CD14-positive monocyte (primary cell): ENCODE data around the gene ACSL6. TPM values are rescaled to one million over a fixed set of nuclear protein-coding genes. Genes with fewer than 3 reads are reported as not detected.
A peak's percentile ranks its signal among the peaks of the same experiment; 100 is the strongest.

Experiments
- DNase-seq, 3 donors: peaks; one replicate each; pipeline ENCODE4 v3.0.0-alpha.2; 2011 to 2022
- H2AFZ ChIP-seq: 2 replicates; pipeline ENCODE4 v1.6.0; 2012; ENCODE audit warnings: mild to moderate bottlenecking, low read depth, low read length, inconsistent platforms; ENCODE audit not compliant: insufficient read depth, poor library complexity, severe bottlenecking
- H3K27ac ChIP-seq, 2 donors: 1 replicate in 1 of 2; 2 replicates in 1 of 2; pipeline ENCODE4 v1.5.1; 2012 to 2013; ENCODE audit warnings: low read length in 2 of 2, control low read depth in 1 of 2, inconsistent platforms in 1 of 2, low read depth in 1 of 2, mild to moderate bottlenecking in 1 of 2
- H3K27me3 ChIP-seq, 2 donors: one replicate each; pipeline versions ENCODE4 v1.6.0 to v1.6.1; 2011 to 2013; ENCODE audit warnings: low read length in 2 of 2; ENCODE audit not compliant: control insufficient read depth in 2 of 2, insufficient read depth in 2 of 2
- H3K36me3 ChIP-seq, 2 donors: replicated peaks in 1 of 2; 1 replicate in 1 of 2; 2 replicates in 1 of 2; pipeline versions ENCODE4 v1.5.1 to v1.6.1; 2012 to 2013; ENCODE audit warnings: low read length in 2 of 2, control low read depth in 1 of 2, inconsistent platforms in 1 of 2, mild to moderate bottlenecking in 1 of 2; ENCODE audit not compliant: insufficient read depth in 2 of 2, control insufficient read depth in 1 of 2
- H3K4me1 ChIP-seq, 2 donors: 1 replicate in 1 of 2; 2 replicates in 1 of 2; pipeline versions ENCODE4 v1.5.1 to v1.6.1; 2012 to 2013; ENCODE audit warnings: low read length in 2 of 2, control low read depth in 1 of 2, inconsistent platforms in 1 of 2, mild to moderate bottlenecking in 1 of 2, moderate library complexity in 1 of 2; ENCODE audit not compliant: insufficient read depth in 2 of 2, control insufficient read depth in 1 of 2
- H3K4me2 ChIP-seq: replicated peaks from 2 replicates; pipeline ENCODE3; 2012; ENCODE audit warnings: low read length, moderate library complexity, mild to moderate bottlenecking; ENCODE audit not compliant: poor library complexity, severe bottlenecking; ENCODE audit errors: extremely low read depth
- H3K4me3 ChIP-seq, 3 experiments: fragments of 200-600 bp in 1 of 3; sonication (generic) in 1 of 3; replicated peaks in 1 of 3; 1 replicate in 2 of 3; 2 replicates in 1 of 3; pipeline ENCODE4 v1.5.1; 2011 to 2013; ENCODE audit warnings: low read length in 3 of 3, mild to moderate bottlenecking in 3 of 3, control low read depth in 2 of 3, low read depth in 2 of 3, inconsistent platforms in 1 of 3, moderate library complexity in 1 of 3
- H3K79me2 ChIP-seq: 2 replicates; pipeline ENCODE4 v1.6.0; 2012; ENCODE audit warnings: mild to moderate bottlenecking, control low read depth, inconsistent platforms, low read length, moderate library complexity; ENCODE audit not compliant: insufficient read depth
- H3K9ac ChIP-seq: 2 replicates; pipeline ENCODE4 v1.6.0; 2017; ENCODE audit warnings: low read length, mild to moderate bottlenecking; ENCODE audit not compliant: insufficient read depth, poor library complexity, severe bottlenecking
- H3K9me3 ChIP-seq, 2 donors: replicated peaks in 1 of 2; 1 replicate in 1 of 2; 2 replicates in 1 of 2; pipeline versions ENCODE4 v1.5.1 to v1.6.1; 2012 to 2013; ENCODE audit warnings: low read length in 2 of 2, control low read depth in 1 of 2; ENCODE audit not compliant: control insufficient read depth in 1 of 2, insufficient read depth in 1 of 2
- H4K20me1 ChIP-seq: 2 replicates; pipeline ENCODE4 v1.6.0; 2012; ENCODE audit warnings: mild to moderate bottlenecking, low read length, control low read depth, moderate library complexity; ENCODE audit not compliant: insufficient read depth
- H3K27ac Mint-ChIP-seq, 7 donors: one replicate each; pipeline ENCODE4 v1.8.0; 2020; ENCODE audit warnings: mild to moderate bottlenecking in 7 of 7, mixed read lengths in 7 of 7, moderate library complexity in 6 of 7, inconsistent platforms in 2 of 7
- H3K27me3 Mint-ChIP-seq, 3 donors: one replicate each; pipeline ENCODE4 v1.8.0; 2021 to 2022; ENCODE audit warnings: low read depth in 3 of 3, mild to moderate bottlenecking in 3 of 3, mixed read lengths in 3 of 3, moderate library complexity in 3 of 3, inconsistent platforms in 1 of 3
- H3K36me3 Mint-ChIP-seq, 2 donors: one replicate each; pipeline ENCODE4 v1.8.0; 2020; ENCODE audit warnings: mixed read lengths in 2 of 2, inconsistent platforms in 1 of 2, mild to moderate bottlenecking in 1 of 2
- H3K4me1 Mint-ChIP-seq: one replicate; pipeline ENCODE4 v1.8.0; 2020; ENCODE audit warnings: mild to moderate bottlenecking, mixed read lengths
- H3K4me3 Mint-ChIP-seq, 2 donors: one replicate each; pipeline ENCODE4 v1.8.0; 2020; ENCODE audit warnings: mild to moderate bottlenecking in 2 of 2, mixed read lengths in 2 of 2, moderate library complexity in 1 of 2
- H3K9me3 Mint-ChIP-seq, 7 donors: one replicate each; pipeline ENCODE4 v1.8.0; 2020 to 2022; ENCODE audit warnings: mixed read lengths in 7 of 7, mild to moderate bottlenecking in 6 of 7, moderate library complexity in 6 of 7, inconsistent platforms in 2 of 7
- CTCF ChIP-seq: fragments of 200-600 bp; IDR thresholded peaks from one replicate; pipeline ENCODE4 v1.8.0; 2022; ENCODE audit warnings: antibody characterized with exemption, mild to moderate bottlenecking
- WGBS: methylation state at CpG from one replicate; pipeline ENCODE4 v1.1.5; 2013; ENCODE audit warnings: missing lambda C conversion rate; ENCODE audit not compliant: insufficient coverage; 5-methylcytosine and 5-hydroxymethylcytosine counted together
- intact Hi-C, 2 donors: fragments of 100-400 bp; cut with micrococcal nuclease; formaldehyde crosslinking; loops; one replicate each; pipeline versions ENCODE4 v1.15.0 to v1.15.1; 2023
- polyA plus RNA-seq, 3 donors: library from polyadenylated mRNA; depleted of rRNA in 1 of 3; unstranded in 2 of 3; stranded (reverse) in 1 of 3; fragments of 300-500 nt in 2 of 3; fragments of >200 nt in 1 of 3; fragmentation: Illumina TruSeq in 2 of 3; gene quantifications; 1 replicate in 2 of 3; 2 replicates in 1 of 3; pipeline ENCODE4 v1.2.3, GENCODE V29; 2012 to 2021

ACSL6 gene
- polyA plus RNA-seq, 3 donors = 0.45 TPM; not detected in 2

GRCh38 chr5:132008961-132009680, 2.3 kb downstream of the ACSL6 start:
- no peak for TF ChIP-seq CTCF
- H3K4me1 ChIP-seq = peaks cover 6 to 11% of the 10 kb centered on the region in 2 donors
- H3K27me3 ChIP-seq = peaks cover 39 to 55% of the 10 kb centered on the region in 2 donors
- WGBS = 95% methylated on average over 4 of the region's 5 CpGs
- no peaks in the 10 kb centered on the region for H3K36me3 ChIP-seq
- peaks cover 9% of the 10 kb centered on the region for H3K4me1 Mint-ChIP-seq
- no peak for DNase-seq
- H3K27ac Mint-ChIP-seq = no peak overlapping the region
- H2AFZ ChIP-seq = no peak overlapping the region
- H3K9me3 ChIP-seq = peaks cover 0 to 14% of the 10 kb centered on the region in 2 donors
- H3K9ac ChIP-seq = no peak overlapping the region
- H3K27ac ChIP-seq = no peak overlapping the region
- peaks cover 37 to 58% (median 45%) of the 10 kb centered on the region in 3 donors for H3K27me3 Mint-ChIP-seq
- H3K36me3 Mint-ChIP-seq = peaks cover 0 to 2% of the 10 kb centered on the region in 2 donors
- no peaks in the 10 kb centered on the region for H3K79me2 ChIP-seq
- intact Hi-C loops = loop anchor here in 1 of 2 donors (2.0 to 10.0 kb wide), 3 partner anchors 194 to 584 kb away; no protein-coding TSS in a partner anchor
- no peak overlapping the region for H3K4me2 ChIP-seq
- H3K4me3 Mint-ChIP-seq = peak overlapping the region in 1 of 2 donors; percentile 37
- H3K9me3 Mint-ChIP-seq = peaks cover 0 to 12% (median 5%) of the 10 kb centered on the region in 7 donors
- H3K4me3 ChIP-seq = no peak overlapping the region
- no peaks in the 10 kb centered on the region for H4K20me1 ChIP-seq

DNA sequence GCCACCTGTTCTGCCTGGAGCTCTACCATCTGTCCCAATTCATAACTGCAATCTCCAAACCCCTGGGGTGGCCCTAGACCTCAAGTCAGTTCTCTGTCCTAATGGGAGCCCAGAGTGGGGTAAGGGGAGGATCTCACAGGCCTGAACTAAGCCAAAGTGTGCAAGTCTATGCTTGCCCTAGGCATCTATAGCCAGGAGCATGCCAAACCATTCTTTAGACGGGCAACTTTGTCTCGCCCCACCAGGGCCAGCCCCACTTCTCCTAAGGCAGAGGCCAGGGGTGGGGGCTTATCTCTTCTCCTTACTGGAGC, 3.3 kb downstream of the ACSL6 start:
- H3K9me3 Mint-ChIP-seq = peaks cover 0 to 12% (median 5%) of the 10 kb centered on the region in 7 donors
- Histone ChIP-seq H3K9me3 (peaks cover 0 to 14% of the 10 kb centered on the region in 2 donors), H3K9ac (no peak overlapping the region), H2AFZ (no peak overlapping the region), H3K27me3 (peaks cover 38 to 48% of the 10 kb centered on the region in 2 donors), H4K20me1 (no peaks in the 10 kb centered on the region), H3K4me3 (no peak overlapping the region), H3K4me1 (peaks cover 6 to 11% of the 10 kb centered on the region in 2 donors), H3K27ac (no peak overlapping the region), H3K79me2 (no peaks in the 10 kb centered on the region), H3K4me2 (no peak overlapping the region), H3K36me3 (no peaks in the 10 kb centered on the region)
- no peak for TF ChIP-seq CTCF
- WGBS = 60% methylated on average over 2 of the region's 2 CpGs
- H3K27me3 Mint-ChIP-seq = peaks cover 33 to 48% (median 40%) of the 10 kb centered on the region in 3 donors
- peaks cover 9% of the 10 kb centered on the region for H3K4me1 Mint-ChIP-seq
- intact Hi-C loops = loop anchor here in 1 of 2 donors (2.0 to 10.0 kb wide), 3 partner anchors 193 to 583 kb away; no protein-coding TSS in a partner anchor
- H3K4me3 Mint-ChIP-seq = no peak overlapping the region
- peaks cover 0 to 2% of the 10 kb centered on the region in 2 donors for H3K36me3 Mint-ChIP-seq
- peak overlapping the region in 1 of 7 donors; percentile 18 for H3K27ac Mint-ChIP-seq
- no peak for DNase-seq
